Neural cell (in vitro differentiated cells): ENCODE data around the gene LSM3. TPM values are rescaled to one million over a fixed set of nuclear protein-coding genes. Genes with fewer than 3 reads are reported as not detected.
"Not testable (repeated sequence)": the region's sequence is repeated elsewhere in the genome, so short reads cannot be mapped to it uniquely, and the experiment has no call there.

ENCODE experiments used
- H2AFZ ChIP-seq: fragments of 200-600, 300-800 bp; sonication (generic), shearing (Covaris generic); 2 replicates; pipeline ENCODE4 v1.6.0; 2014; ENCODE audit warnings: low read depth, mild to moderate bottlenecking, antibody characterized with exemption, low read length, moderate library complexity
- H3F3A ChIP-seq: fragments of 200-600 bp; shearing (Covaris generic); 2 replicates; pipeline ENCODE4 v1.6.1; 2016; ENCODE audit warnings: mild to moderate bottlenecking, moderate library complexity, mixed read lengths, antibody characterized with exemption, low read length; ENCODE audit not compliant: insufficient read depth, poor library complexity, severe bottlenecking
- H3K27ac ChIP-seq: fragments of 200-600, 300-800 bp; sonication (generic), shearing (Covaris generic); 2 replicates; pipeline ENCODE4 v1.5.1; 2014; ENCODE audit warnings: mild to moderate bottlenecking, low read length, moderate library complexity
- H3K27me3 ChIP-seq: fragments of 300-800, 200-600 bp; sonication (generic), shearing (Covaris generic); 2 replicates; pipeline ENCODE4 v1.6.0; 2014; ENCODE audit warnings: mild to moderate bottlenecking, low read depth, low read length, moderate library complexity; ENCODE audit not compliant: insufficient read depth
- H3K36me3 ChIP-seq: fragments of 300-800, 200-600 bp; sonication (generic), shearing (Covaris generic); 2 replicates; pipeline ENCODE4 v1.5.1; 2014; ENCODE audit warnings: mild to moderate bottlenecking, antibody characterized with exemption, low read length, moderate library complexity; ENCODE audit not compliant: insufficient read depth
- H3K4me2 ChIP-seq: fragments of 300-800, 200-600 bp; sonication (generic), shearing (Covaris generic); 2 replicates; pipeline ENCODE4 v1.6.0; 2014; ENCODE audit warnings: mild to moderate bottlenecking, low read length
- H3K4me3 ChIP-seq: fragments of 300-800, 200-600 bp; sonication (generic), shearing (Covaris generic); 2 replicates; pipeline ENCODE4 v1.5.1; 2014; ENCODE audit warnings: mild to moderate bottlenecking, low read length, moderate library complexity
- H3K79me2 ChIP-seq: fragments of 200-600 bp; shearing (Covaris generic); replicated peaks from 2 replicates; pipeline ENCODE4 v1.6.0; 2014; ENCODE audit warnings: mild to moderate bottlenecking, low read length, moderate library complexity; ENCODE audit not compliant: insufficient read depth
- H3K9ac ChIP-seq: fragments of 300-800, 200-600 bp; sonication (generic), shearing (Covaris generic); 2 replicates; pipeline ENCODE4 v1.6.1; 2016; ENCODE audit warnings: mild to moderate bottlenecking, low read length, mixed read lengths
- H3K9me2 ChIP-seq: fragments of 200-600 bp; shearing (Covaris generic); 2 replicates; pipeline ENCODE4 v1.6.1; 2016; ENCODE audit warnings: mild to moderate bottlenecking, low read length, mixed read lengths; ENCODE audit not compliant: insufficient read depth
- H3K9me3 ChIP-seq: fragments of 200-600, 300-800 bp; sonication (generic), shearing (Covaris generic); 2 replicates; pipeline ENCODE4 v1.6.1; 2016; ENCODE audit warnings: mild to moderate bottlenecking, mixed run types, low read length, moderate library complexity, mixed read lengths
- H4K20me1 ChIP-seq: fragments of 200-600 bp; shearing (Covaris generic); 2 replicates; pipeline ENCODE4 v1.6.1; 2016; ENCODE audit warnings: mild to moderate bottlenecking, mixed run types; ENCODE audit not compliant: insufficient read depth
- EP300 ChIP-seq: fragments of 450-650 bp; conservative IDR thresholded peaks from 2 replicates; pipeline ENCODE4 v1.6.1; 2014; ENCODE audit warnings: antibody characterized with exemption, mild to moderate bottlenecking, moderate library complexity; ENCODE audit not compliant: poor library complexity, severe bottlenecking
- EZH2 ChIP-seq: fragments of 200-600, 300-800 bp; shearing (Covaris generic), sonication (generic); IDR thresholded peaks from 2 replicates; pipeline ENCODE4 v1.6.1; 2014; ENCODE audit warnings: antibody characterized with exemption, low read length, borderline replicate concordance, mild to moderate bottlenecking; ENCODE audit not compliant: insufficient read depth, poor library complexity, severe bottlenecking
- SMC3 ChIP-seq: fragments of 450-650 bp; conservative IDR thresholded peaks from 2 replicates; pipeline ENCODE4 v1.6.1; 2014; ENCODE audit warnings: antibody characterized with exemption, mild to moderate bottlenecking, moderate library complexity; ENCODE audit not compliant: poor library complexity
- TAF1 ChIP-seq: IDR thresholded peaks from 2 replicates; pipeline ENCODE4 v1.6.1; 2012; ENCODE audit warnings: low read depth
- polyA plus RNA-seq: library from polyadenylated mRNA; depleted of rRNA; stranded (reverse); fragments of >200 nt; gene quantifications from 2 replicates; pipeline ENCODE4 v1.2.3, GENCODE V29; 2014
- TF ChIP-seq, protein P1 (sequence below): IDR thresholded peaks from 2 replicates; pipeline ENCODE4 v1.6.1; 2012; ENCODE audit warnings: borderline replicate concordance

Gene LSM3
- polyA plus RNA-seq, 1 donor from 2014 or later: 29.6 TPM

DNA sequence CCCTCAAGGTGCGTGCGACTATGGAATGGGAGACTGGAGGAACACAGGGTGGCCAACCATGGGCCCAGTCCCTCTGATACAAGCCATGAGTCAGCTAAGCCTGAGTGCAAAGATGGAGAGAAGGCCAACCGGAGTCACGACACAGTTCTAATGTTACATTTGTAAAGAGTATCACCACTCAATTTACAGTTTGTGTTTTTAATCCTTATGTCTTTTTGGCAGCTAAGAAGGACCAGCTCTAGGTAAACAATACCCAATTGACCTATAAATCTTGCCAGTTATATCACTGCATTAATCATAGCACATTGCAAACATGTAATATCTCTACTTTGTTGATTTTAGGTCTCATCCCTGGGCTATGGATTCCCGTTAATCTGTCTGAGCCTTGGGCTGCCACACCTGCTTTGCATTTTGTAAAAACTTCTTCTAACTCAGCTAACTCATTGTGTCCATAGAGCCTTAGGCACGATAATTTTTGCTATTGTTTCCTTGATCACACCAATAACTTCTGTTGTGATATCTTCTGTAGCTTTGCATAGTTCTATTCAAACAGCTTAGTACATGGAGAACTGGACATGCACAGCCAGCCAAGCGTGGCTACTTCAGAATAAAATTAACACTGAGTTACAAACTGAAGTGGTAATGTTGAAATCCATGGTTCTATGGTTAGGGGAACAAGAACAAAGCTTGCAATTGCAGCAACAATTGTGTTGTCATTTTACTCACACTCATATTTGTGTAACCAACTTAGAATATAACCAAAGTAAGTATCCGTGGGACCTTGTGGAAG lies 50.3 kb downstream of the LSM3 start:
- TF ChIP-seq, protein P1, sequence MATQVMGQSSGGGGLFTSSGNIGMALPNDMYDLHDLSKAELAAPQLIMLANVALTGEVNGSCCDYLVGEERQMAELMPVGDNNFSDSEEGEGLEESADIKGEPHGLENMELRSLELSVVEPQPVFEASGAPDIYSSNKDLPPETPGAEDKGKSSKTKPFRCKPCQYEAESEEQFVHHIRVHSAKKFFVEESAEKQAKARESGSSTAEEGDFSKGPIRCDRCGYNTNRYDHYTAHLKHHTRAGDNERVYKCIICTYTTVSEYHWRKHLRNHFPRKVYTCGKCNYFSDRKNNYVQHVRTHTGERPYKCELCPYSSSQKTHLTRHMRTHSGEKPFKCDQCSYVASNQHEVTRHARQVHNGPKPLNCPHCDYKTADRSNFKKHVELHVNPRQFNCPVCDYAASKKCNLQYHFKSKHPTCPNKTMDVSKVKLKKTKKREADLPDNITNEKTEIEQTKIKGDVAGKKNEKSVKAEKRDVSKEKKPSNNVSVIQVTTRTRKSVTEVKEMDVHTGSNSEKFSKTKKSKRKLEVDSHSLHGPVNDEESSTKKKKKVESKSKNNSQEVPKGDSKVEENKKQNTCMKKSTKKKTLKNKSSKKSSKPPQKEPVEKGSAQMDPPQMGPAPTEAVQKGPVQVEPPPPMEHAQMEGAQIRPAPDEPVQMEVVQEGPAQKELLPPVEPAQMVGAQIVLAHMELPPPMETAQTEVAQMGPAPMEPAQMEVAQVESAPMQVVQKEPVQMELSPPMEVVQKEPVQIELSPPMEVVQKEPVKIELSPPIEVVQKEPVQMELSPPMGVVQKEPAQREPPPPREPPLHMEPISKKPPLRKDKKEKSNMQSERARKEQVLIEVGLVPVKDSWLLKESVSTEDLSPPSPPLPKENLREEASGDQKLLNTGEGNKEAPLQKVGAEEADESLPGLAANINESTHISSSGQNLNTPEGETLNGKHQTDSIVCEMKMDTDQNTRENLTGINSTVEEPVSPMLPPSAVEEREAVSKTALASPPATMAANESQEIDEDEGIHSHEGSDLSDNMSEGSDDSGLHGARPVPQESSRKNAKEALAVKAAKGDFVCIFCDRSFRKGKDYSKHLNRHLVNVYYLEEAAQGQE: no peak
- TF ChIP-seq EZH2 (no peak), SMC3 (no peak)
- no peaks in the 10 kb centered on the region for H3K27me3 ChIP-seq
- no peaks in the 10 kb centered on the region for H4K20me1 ChIP-seq
- H3K79me2 ChIP-seq: no peaks in the 10 kb centered on the region
- no peak overlapping the region for H2AFZ ChIP-seq
- H3K4me2 ChIP-seq: no peak overlapping the region
- no peaks in the 10 kb centered on the region for H3K36me3 ChIP-seq
- no peaks in the 10 kb centered on the region for H3F3A ChIP-seq
- H3K9me2 ChIP-seq: no peaks in the 10 kb centered on the region
- no peak overlapping the region for H3K27ac ChIP-seq
- H3K9me3 ChIP-seq: no peaks in the 10 kb centered on the region
- H3K4me3 ChIP-seq: no peak overlapping the region
- no peak overlapping the region for H3K9ac ChIP-seq

DNA sequence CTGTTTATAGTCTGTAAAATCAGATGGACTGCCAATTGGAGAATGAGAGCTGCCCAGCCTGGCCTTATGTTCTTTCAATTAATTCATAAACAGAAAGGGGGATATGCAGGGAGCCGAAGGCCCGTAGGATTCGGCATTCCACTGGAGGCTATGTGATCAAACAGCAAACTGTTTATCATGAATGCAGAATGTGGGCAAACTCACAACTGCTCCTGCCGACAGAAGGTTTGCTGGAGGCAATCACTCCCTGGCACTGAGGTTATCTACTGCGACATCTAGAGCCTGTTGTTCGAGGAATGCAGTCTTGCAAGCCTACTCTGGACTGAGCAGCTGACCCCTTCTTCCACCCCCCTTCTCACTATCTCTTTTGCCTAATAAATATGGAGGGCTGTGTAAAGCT lies 51.1 kb downstream of the LSM3 start:
- H2AFZ ChIP-seq, H4K20me1 ChIP-seq, H3K4me3 ChIP-seq, H3K36me3 ChIP-seq, H3K9ac ChIP-seq, H3K27ac ChIP-seq, H3K27me3 ChIP-seq, H3K9me2 ChIP-seq, H3K4me2 ChIP-seq, H3K79me2 ChIP-seq, H3F3A ChIP-seq, H3K9me3 ChIP-seq: not testable (repeated sequence)

DNA sequence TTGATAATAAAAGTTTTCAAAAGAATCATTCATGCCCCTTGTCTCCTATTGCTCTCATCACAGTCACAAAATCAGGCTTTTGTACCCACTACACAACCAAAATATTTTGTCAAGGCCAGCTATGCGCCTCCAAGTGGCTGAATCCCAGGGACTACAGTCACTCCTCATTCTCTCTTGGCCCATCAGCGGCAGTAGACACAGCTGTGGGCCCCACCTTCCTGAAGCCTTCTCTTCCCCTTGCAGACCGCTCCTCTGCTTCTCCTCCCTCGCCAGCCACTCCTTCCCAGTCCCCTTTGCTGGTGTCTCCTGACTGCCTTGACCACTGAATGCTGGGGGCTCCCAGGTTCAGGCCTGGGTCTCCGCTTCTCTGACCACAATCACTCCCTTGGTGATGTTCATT lies 52.1 kb downstream of the LSM3 start:
- Histone ChIP-seq H3K27me3 (no peaks in the 10 kb centered on the region), H3K4me3 (no peak overlapping the region), H3K4me2 (no peak overlapping the region), H3K27ac (no peak overlapping the region), H4K20me1 (no peaks in the 10 kb centered on the region), H3K9me2 (no peaks in the 10 kb centered on the region), H3K9ac (no peak overlapping the region), H3K79me2 (no peaks in the 10 kb centered on the region), H2AFZ (no peak overlapping the region), H3K9me3 (no peaks in the 10 kb centered on the region), H3K36me3 (no peaks in the 10 kb centered on the region), H3F3A (no peaks in the 10 kb centered on the region)
- TF ChIP-seq, protein P1: no peak
- TF ChIP-seq EP300 (no peak), EZH2 (no peak), SMC3 (no peak), TAF1 (no peak)
